Ovary (tissue), 9 donors: ENCODE results near the gene MRPL38. TPM values are rescaled to one million over a fixed set of nuclear protein-coding genes. Genes with fewer than 3 reads are reported as not detected.

Experiments
- DNase-seq, 5 donors: peaks; one replicate each; pipeline ENCODE4 v3.0.0-alpha.2; 2019 to 2020
- H3K27ac ChIP-seq, 2 donors: fragments of 200-600 bp; one replicate each; pipeline versions ENCODE4 v1.5.1 to v1.8.0; 2019 to 2022
- H3K27me3 ChIP-seq: fragments of 200-600 bp; one replicate; pipeline ENCODE4 v1.8.0; 2022
- H3K36me3 ChIP-seq: fragments of 200-600 bp; sonication (generic); one replicate; pipeline ENCODE4 v1.5.1; 2019
- H3K4me1 ChIP-seq: one replicate; pipeline ENCODE4 v1.8.1; 2013; ENCODE audit warnings: mild to moderate bottlenecking, moderate library complexity; ENCODE audit not compliant: insufficient read depth
- H3K4me3 ChIP-seq: fragments of 200-600 bp; sonication (generic); one replicate; pipeline ENCODE4 v1.5.1; 2017
- H3K9me3 ChIP-seq, 2 donors: fragments of 200-600 bp in 1 of 2; sonication (generic) in 1 of 2; one replicate each; pipeline versions ENCODE4 v1.5.1 to v1.8.1; 2013 to 2019; ENCODE audit warnings: mild to moderate bottlenecking in 1 of 2, moderate library complexity in 1 of 2
- CTCF ChIP-seq, 3 donors: fragments of 450-650 bp in 2 of 3; fragments of 200-600 bp in 1 of 3; IDR thresholded peaks; one replicate each; pipeline versions ENCODE4 v1.5.1 to v1.8.0; 2016 to 2022; ENCODE audit warnings: antibody characterized with exemption in 3 of 3, mild to moderate bottlenecking in 1 of 3
- EP300 ChIP-seq: sonication (generic); formaldehyde crosslinking; IDR thresholded peaks from one replicate; pipeline ENCODE4 v1.6.1; 2017; ENCODE audit warnings: antibody characterized with exemption
- POLR2A ChIP-seq: fragments of 450-650 bp; IDR thresholded peaks from one replicate; pipeline ENCODE4 v1.6.1; 2017; ENCODE audit warnings: antibody characterized with exemption, mild to moderate bottlenecking, moderate library complexity
- WGBS, 3 donors: extraction: QIAGEN DNeasy Blood & Tissue Kit in 1 of 3; methylation state at CpG; one replicate each; pipeline versions ENCODE4 v1.1.5 to v1.1.7; 2013 to 2017; 5-methylcytosine and 5-hydroxymethylcytosine counted together
- intact Hi-C, 4 donors: fragments of 100-400 bp; cut with DNase I; formaldehyde crosslinking; loops; one replicate each; pipeline versions ENCODE4 v1.11.0 to v1.15.1; 2022 to 2023
- polyA plus RNA-seq, 2 donors: library from polyadenylated mRNA; stranded (reverse); fragments of 200-250 nt in 1 of 2; fragments of 350-450 nt in 1 of 2; fragmentation: Illumina TruSeq in 1 of 2; extraction: RNeasy Lipid Tissue Mini Kit (QIAGEN cat#74804) in 1 of 2; gene quantifications; one replicate each; pipeline ENCODE4 v1.2.3, GENCODE V29; 2013 to 2014
- total RNA-seq, 7 donors: library from RNA; depleted of rRNA in 2 of 7; stranded (reverse); fragments of >200 nt in 2 of 7; fragmentation: NEBNext Ultra II Directional in 3 of 7; extraction: Animal tissue kit (Norgen Biotek cat#: 25700) in 3 of 7; gene quantifications; one replicate each; pipeline versions ENCODE4 v1.1.0 to v1.2.4, GENCODE V29; 2016 to 2023
- donor health status: DM: no; HTN: no; CAD: no; lungs with moderate emphysema.
- donor health status: DM: no; HTN: no; CAD: no.
- donor health status: Bipolar disorder and iron deficiency.
- donor health status: DM: yes; HTN: yes; CAD: no.
- donor health status: DM: no; HTN: no; CAD: no.
- donor health status: DM: yes; HTN: yes; CAD: no.

MRPL38 gene
- total and polyA plus RNA-seq, 9 donors: 14.5 to 93.0 (median 57.6) TPM

- H3K4me3 ChIP-seq: no peak overlapping the region
- no peaks in the 10 kb centered on the region for H3K4me1 ChIP-seq
- DNase-seq: no peak
- TF ChIP-seq EP300 (no peak), CTCF (IDR thresholded peaks at IDR 0.05) (no peak), POLR2A (no peak)
- H3K36me3 ChIP-seq: no peaks in the 10 kb centered on the region
- H3K27ac ChIP-seq: no peak overlapping the region
- WGBS, 3 donors: 77 to 79% (median 78%) methylated on average over 8 of the region's 8 CpGs
- no peaks in the 10 kb centered on the region for H3K27me3 ChIP-seq
- H3K9me3 ChIP-seq: no peaks in the 10 kb centered on the region
- intact Hi-C loops: no loop called here
Measured at GRCh38 chr17:75885431-75885830, 19.3 kb downstream of the MRPL38 start.

GRCh38 chr17:75881678-75882454, 22.8 kb downstream of the MRPL38 start:
- no peak for DNase-seq
- intact Hi-C loops: no loop called here
- 82 to 89% (median 88%) methylated on average over 15 of the region's 15 CpGs for WGBS, 3 donors

GRCh38 chr17:75880266-75880665, 24.4 kb downstream of the MRPL38 start:
- intact Hi-C loops: no loop called here
- 66 to 72% (median 67%) methylated on average over 7 of the region's 7 CpGs for WGBS, 3 donors
- H3K27me3 ChIP-seq: no peaks in the 10 kb centered on the region
- H3K36me3 ChIP-seq: no peaks in the 10 kb centered on the region
- no peak overlapping the region for H3K4me3 ChIP-seq
- H3K27ac ChIP-seq: no peak overlapping the region
- peaks cover 16% of the 10 kb centered on the region for H3K4me1 ChIP-seq
- H3K9me3 ChIP-seq: no peaks in the 10 kb centered on the region
- TF ChIP-seq CTCF (IDR thresholded peaks at IDR 0.05) (no peak), POLR2A (no peak), EP300 (no peak)
- no peak for DNase-seq

More at GRCh38 chr17:75881678-75882454, 22.8 kb downstream of the MRPL38 start:
- Histone ChIP-seq H3K36me3 (no peaks in the 10 kb centered on the region), H3K4me1 (peaks cover 5% of the 10 kb centered on the region), H3K9me3 (no peaks in the 10 kb centered on the region), H3K27ac (no peak overlapping the region), H3K4me3 (no peak overlapping the region), H3K27me3 (no peaks in the 10 kb centered on the region)
- no peak for TF ChIP-seq POLR2A
- no peak for TF ChIP-seq EP300
- TF ChIP-seq CTCF (IDR thresholded peaks at IDR 0.05): no peak

GRCh38 chr17:75878174-75878998, 26.3 kb downstream of the MRPL38 start, which contains the start of gene TRIM47:
Gene TRIM47 (minus strand): TSS chr17:75878581. CDS start chr17:75878548, 33 bp downstream.
- Histone ChIP-seq H3K27ac (peak within 1 kb of the TSS; percentile 83 to 87), H3K9me3 (no peaks in the 10 kb centered on the region), H3K36me3 (no peaks in the 10 kb centered on the region), H3K4me3 (peak within 1 kb of the TSS; percentile 48), H3K27me3 (no peaks in the 10 kb centered on the region), H3K4me1 (peaks cover 16% of the 10 kb centered on the region)
- DNase-seq: peak; percentile 71 to 87 (median 79)
- WGBS, 3 donors: 1 to 2% (median 1%) methylated on average over 50 to 87 of the region's 87 CpGs
- intact Hi-C loops: loop anchor here in 1 of 4 donors (10.0 kb wide), 1 partner anchor 104 kb away; a partner anchor contains a TSS
- TF ChIP-seq EP300 (no peak), POLR2A (peak; percentile 53), CTCF (IDR thresholded peaks at IDR 0.05) (peak; percentile 7 to 40 (median 11))
